Glomerular visceral epithelial cell (primary cell): Measurements from ENCODE around the gene HSBP1L1.
A peak's percentile ranks its signal among the peaks of the same experiment; 100 is the strongest.

Experiments used
- DNase-seq: peaks from one replicate; pipeline ENCODE4 v3.0.0-alpha.2; 2016; ENCODE audit errors: extremely low spot score

HSBP1L1 gene

GRCh38 chr18:79964330-79965118 lies at the start of gene HSBP1L1:
HSBP1L1 (plus strand) TSS chr18:79964643; CDS start chr18:79964736, 93 bp downstream.
- DNase-seq = peak; percentile 75

GRCh38 chr18:79915161-79916127 lies 49.0 kb upstream of the HSBP1L1 start:
- DNase-seq = no peak

- no peak for DNase-seq
Measured at GRCh38 chr18:79916128-79916494, 48.3 kb upstream of the HSBP1L1 start.

GRCh38 chr18:79916546-79917168 lies 47.8 kb upstream of the HSBP1L1 start:
- no peak for DNase-seq

GRCh38 chr18:79917169-79917852 lies 47.1 kb upstream of the HSBP1L1 start:
- no peak for DNase-seq

GRCh38 chr18:79917853-79918614 lies 46.4 kb upstream of the HSBP1L1 start:
- DNase-seq = no peak

- DNase-seq = no peak
Measured at GRCh38 chr18:79918615-79919011, 45.8 kb upstream of the HSBP1L1 start.

GRCh38 chr18:79919089-79919488 lies 45.4 kb upstream of the HSBP1L1 start:
- no peak for DNase-seq

GRCh38 chr18:79921984-79922965 lies 42.2 kb upstream of the HSBP1L1 start:
- no peak for DNase-seq

- no peak for DNase-seq
Measured at GRCh38 chr18:79922971-79923411, 41.5 kb upstream of the HSBP1L1 start.

GRCh38 chr18:79923896-79924585 lies 40.4 kb upstream of the HSBP1L1 start:
- DNase-seq = no peak

GRCh38 chr18:79924814-79925731 lies 39.4 kb upstream of the HSBP1L1 start:
- DNase-seq = no peak

GRCh38 chr18:79926306-79926705 lies 38.1 kb upstream of the HSBP1L1 start:
- no peak for DNase-seq

- no peak for DNase-seq
Measured at GRCh38 chr18:79926715-79927606, 37.5 kb upstream of the HSBP1L1 start.

- DNase-seq = no peak
Measured at GRCh38 chr18:79927607-79928562, 36.6 kb upstream of the HSBP1L1 start.

GRCh38 chr18:79928563-79928960 lies 35.9 kb upstream of the HSBP1L1 start:
- DNase-seq = no peak
